ENCODE measurements around the gene SMOC2. TPM values are rescaled to one million over a fixed set of nuclear protein-coding genes. Genes with fewer than 3 reads are reported as not detected.
"Not testable (repeated sequence)": the region's sequence is repeated elsewhere in the genome, so short reads cannot be mapped to it uniquely, and the experiment has no call there.

The SMOC2 gene
- total RNA-seq, 1 experiment from 2014 or later = 2.1 TPM

DNA sequence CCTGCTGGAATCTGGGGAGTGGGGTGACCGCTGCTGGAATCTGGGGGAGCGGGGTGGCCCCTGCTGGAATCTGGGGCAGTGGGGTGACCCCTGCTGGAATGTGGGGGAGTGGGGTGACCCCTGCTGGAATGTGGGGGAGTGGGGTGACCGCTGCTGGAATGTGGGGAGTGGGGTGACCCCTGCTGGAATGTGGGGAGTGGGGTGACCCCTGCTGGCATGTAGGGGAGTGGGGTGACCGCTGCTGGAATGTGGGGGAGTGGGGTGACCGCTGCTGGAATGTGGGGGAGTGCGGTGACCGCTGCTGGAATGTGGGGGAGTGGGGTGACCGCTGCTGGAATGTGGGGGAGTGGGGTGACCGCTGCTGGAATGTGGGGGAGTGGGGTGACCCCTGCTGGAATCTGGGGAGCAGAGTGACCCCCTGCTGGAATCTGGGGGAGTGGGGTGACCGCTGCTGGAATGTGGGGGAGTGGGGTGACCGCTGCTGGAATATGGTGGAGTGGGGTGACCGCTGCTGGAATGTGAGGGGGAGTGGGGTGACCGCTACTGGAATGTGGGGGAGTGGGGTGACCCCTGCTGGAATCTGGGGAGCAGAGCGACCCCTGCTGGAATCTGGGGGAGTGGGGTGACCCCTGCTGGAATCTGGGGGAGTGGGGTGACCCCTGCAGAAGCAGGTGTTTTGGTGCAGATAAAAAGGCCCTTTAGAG lies 97.4 kb downstream of the SMOC2 start:
- TF ChIP-seq, protein P1, sequence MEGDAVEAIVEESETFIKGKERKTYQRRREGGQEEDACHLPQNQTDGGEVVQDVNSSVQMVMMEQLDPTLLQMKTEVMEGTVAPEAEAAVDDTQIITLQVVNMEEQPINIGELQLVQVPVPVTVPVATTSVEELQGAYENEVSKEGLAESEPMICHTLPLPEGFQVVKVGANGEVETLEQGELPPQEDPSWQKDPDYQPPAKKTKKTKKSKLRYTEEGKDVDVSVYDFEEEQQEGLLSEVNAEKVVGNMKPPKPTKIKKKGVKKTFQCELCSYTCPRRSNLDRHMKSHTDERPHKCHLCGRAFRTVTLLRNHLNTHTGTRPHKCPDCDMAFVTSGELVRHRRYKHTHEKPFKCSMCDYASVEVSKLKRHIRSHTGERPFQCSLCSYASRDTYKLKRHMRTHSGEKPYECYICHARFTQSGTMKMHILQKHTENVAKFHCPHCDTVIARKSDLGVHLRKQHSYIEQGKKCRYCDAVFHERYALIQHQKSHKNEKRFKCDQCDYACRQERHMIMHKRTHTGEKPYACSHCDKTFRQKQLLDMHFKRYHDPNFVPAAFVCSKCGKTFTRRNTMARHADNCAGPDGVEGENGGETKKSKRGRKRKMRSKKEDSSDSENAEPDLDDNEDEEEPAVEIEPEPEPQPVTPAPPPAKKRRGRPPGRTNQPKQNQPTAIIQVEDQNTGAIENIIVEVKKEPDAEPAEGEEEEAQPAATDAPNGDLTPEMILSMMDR (conservative IDR thresholded peaks at IDR 0.05) = peak; percentile 25; the same call in 1 of the 3 replicates
- not testable (repeated sequence) for H2BK20ac ChIP-seq (ENCODE audit: low read depth, low read length, poor library complexity, severe bottlenecking); H2BK15ac ChIP-seq (ENCODE audit: low read depth, low read length); DNase-seq; H3K27me3 ChIP-seq (ENCODE audit: insufficient read depth, low read length); H4K5ac ChIP-seq (ENCODE audit: insufficient read length, low read depth, low read length); H3K36me3 Mint-ChIP-seq (ENCODE audit: insufficient read depth in 1 of 3, low read depth in 3 of 3); H2AK5ac ChIP-seq (ENCODE audit: insufficient read length, low read length); H3K4me3 Mint-ChIP-seq; H3K18ac ChIP-seq (ENCODE audit: insufficient read length, low read depth, low read length); H3K27me3 Mint-ChIP-seq (ENCODE audit: low read depth); H4K8ac ChIP-seq (replicated peaks; ENCODE audit: insufficient read length, low read depth, low read length); H3K79me2 ChIP-seq (ENCODE audit: insufficient read depth, low read length); H3K79me1 ChIP-seq (ENCODE audit: insufficient read depth, low read depth, low read length, poor library complexity, severe bottlenecking); H4K91ac ChIP-seq (ENCODE audit: insufficient read length, low read depth, low read length); H3K9me3 Mint-ChIP-seq; H2BK120ac ChIP-seq (ENCODE audit: low read depth, low read length, poor library complexity, severe bottlenecking); H2BK12ac ChIP-seq (ENCODE audit: insufficient read length, low read depth, low read length); H3K23me2 ChIP-seq (ENCODE audit: insufficient read length, low read depth, low read length, poor library complexity, severe bottlenecking); H2AFZ ChIP-seq (ENCODE audit: low read length); H3T11ph ChIP-seq (ENCODE audit: low read length); H3K4me2 ChIP-seq (ENCODE audit: insufficient read depth, insufficient read length, low read length); H3K9me3 ChIP-seq (ENCODE audit: control insufficient read depth, low read depth, low read length); H3K27ac ChIP-seq (ENCODE audit: insufficient read length, low read depth, low read length); H3K9ac ChIP-seq (ENCODE audit: extremely low read depth, insufficient read length, low read length); H4K20me1 ChIP-seq (ENCODE audit: control insufficient read depth, insufficient read depth, insufficient read length); H3K14ac ChIP-seq (ENCODE audit: insufficient read depth, low read length); H3K23ac ChIP-seq (ENCODE audit: insufficient read length, low read depth, low read length); H3K4ac ChIP-seq (ENCODE audit: low read depth, low read length); H2BK5ac ChIP-seq (ENCODE audit: insufficient read length, low read length); H3K56ac ChIP-seq (ENCODE audit: insufficient read length, low read depth, low read length)
- WGBS (ENCODE audit: extremely low coverage, insufficient read length, low lambda C conversion rate) = no CpG with 5 or more reads among the region's 14 CpGs
- Mint-ChIP-seq H3K4me1 (peaks cover 40 to 55% of the 10 kb centered on the region in 2 experiments), H3K27ac (peak overlapping the region in 1 of 3 experiments; percentile 87; a peak in 1 of 7 replicates)
- H3K4me1 ChIP-seq (ENCODE audit: insufficient read depth, low read length) = peaks cover 12% of the 10 kb centered on the region; the same call in 1 of the 2 replicates
